ENCODE results near the gene ZNF644.
"Not testable (repeated sequence)": the region's sequence is repeated elsewhere in the genome, so short reads cannot be mapped to it uniquely, and the experiment has no call there.

The ZNF644 gene

GRCh38 chr1:90986953-90987352 lies 34.9 kb downstream of the ZNF644 start:
- DNase-seq (ENCODE audit: low read depth) = no peak

DNA sequence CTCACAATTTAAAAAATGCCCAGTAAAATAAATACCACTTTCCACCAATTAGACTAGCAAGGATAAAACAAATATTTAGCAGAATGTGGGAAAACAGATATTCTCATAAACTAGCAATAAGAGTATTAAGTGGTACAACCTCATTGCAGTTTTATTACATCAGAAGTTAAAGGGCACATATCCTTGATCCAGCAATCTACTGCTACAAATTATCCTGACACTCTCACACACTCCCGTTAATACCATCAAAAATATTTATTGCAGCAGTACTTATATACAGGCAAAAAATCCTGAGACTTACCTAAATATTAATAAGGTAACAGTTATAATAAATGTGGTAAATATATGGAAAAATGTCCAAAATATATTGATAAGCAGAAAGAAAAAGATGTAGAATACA lies 44.3 kb downstream of the ZNF644 start:
- DNase-seq (ENCODE audit: low read depth) = no peak

DNA sequence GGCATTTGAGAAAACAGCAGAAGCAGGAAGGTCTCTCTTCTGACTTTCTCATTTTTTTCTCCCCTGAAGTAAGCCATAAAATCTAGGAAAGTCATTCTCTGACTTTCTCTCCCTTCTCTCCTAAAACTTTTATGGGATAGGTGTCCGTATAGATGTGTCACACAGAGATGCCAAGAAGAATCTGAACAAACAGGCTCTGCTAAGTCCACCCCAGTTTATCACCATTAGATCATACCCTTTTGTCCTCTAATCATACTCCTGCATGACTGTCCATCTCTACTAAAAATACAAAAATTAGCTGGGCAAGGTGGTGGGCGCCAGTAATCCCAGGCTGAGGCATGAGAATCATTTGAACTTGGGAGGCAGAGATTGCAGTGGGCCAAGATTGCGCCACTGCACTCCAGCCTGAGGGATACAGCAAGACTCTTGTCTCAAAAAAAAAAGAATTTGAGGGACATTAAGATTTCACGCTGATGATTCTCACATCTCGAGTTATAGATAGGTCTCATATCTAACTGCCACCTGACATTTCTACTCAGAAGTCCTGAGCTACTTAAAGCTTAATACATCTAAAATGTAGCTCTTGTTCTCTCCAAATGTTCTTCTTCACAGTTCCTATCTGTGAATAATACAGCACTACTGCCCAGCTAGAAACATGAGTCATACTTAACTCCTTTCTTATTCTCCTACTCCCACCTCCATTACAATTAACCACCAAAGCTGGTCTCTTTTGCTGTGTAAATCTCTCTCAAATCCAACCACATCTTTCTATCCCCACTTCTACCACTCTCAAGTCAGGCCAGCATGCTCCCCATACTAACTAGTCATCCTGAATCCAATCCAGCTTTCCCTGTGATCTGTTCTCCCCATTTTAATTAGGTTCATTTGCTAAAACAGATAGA lies 47.7 kb downstream of the ZNF644 start:
- no peak for DNase-seq (ENCODE audit: low read depth)

DNA sequence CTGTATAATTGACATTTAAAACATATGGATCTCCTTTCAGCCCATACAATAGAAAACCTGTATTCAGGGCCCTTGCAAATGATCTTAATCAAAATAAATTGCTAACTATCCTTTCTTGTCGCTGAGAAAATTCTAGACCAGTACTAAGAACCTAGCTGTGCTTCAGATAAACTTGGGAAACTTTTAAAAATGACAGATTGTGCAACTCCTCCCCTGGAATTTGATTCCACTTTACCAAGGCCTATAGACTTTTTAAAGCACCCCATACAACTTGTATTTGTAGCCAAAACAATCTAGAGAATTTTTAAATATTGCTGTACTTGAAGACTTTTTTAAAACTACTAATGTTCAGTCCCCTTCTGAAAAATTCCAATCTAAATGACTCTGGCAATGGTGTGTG lies 51.6 kb downstream of the ZNF644 start:
- DNase-seq (ENCODE audit: low read depth) = no peak

DNA sequence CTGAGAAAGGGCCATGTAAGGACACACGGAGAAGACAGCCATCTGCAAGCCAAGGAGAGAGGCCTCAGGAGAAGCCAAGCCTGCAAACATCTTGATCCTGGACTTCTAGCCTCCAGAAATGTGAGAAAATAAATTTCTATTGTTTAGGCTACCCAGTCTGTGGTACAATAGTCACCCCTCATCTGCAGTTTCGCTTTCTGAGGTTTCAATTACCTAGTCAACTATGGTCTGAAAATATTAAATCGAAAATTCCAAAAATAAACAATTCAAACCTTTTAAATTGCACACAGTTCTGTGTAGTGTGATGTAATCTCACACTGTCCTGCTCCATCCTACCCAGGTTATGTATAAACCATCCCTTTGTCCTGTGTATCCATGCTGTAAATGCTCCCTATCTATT lies 52.6 kb downstream of the ZNF644 start:
- DNase-seq (ENCODE audit: low read depth) = no peak

DNA sequence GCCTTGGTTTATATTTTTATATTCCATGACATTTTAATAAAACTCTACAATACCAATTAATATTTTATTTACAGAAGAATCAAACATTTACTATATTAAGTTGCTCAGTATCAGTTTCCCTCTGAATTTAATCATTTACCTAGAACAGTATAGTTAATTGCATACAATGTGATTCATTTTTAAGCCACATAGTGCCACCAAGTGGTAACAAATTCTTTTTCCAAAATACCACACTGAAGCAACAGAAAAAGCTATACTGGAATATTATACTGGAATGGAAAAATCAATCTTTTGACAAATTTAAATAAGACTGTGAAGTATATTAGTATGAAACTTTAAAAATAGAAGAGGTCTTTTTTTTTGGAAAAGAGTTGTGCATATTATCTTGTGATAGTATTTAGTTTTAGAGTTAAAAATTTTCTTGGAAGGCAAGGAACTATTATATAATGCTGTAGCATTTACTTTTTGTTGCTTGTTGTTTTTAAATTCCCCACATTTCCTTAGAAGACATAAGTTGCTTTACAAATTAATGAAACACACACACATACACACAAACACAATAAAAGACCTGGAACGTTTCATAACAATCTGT lies 57.3 kb downstream of the ZNF644 start:
- DNase-seq (ENCODE audit: low read depth) = no peak

DNA sequence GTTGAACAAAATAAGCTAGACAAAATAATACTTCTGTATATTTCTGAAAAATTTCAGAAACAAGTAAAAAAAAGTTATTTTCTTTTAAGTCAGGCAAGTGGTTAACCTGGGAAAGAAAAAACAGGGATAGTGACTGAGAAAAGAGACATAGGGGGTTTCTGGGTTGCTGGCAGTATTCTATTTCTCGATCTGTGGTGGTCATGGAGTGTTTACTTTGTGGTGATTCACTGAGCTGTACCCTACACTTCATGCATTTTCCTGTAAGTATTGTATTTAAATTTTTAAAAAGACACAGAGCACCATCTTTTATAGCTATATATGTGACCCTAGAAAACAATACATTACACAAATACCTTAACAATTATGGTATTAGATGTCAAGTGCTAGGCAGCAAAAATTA lies 58.2 kb downstream of the ZNF644 start:
- DNase-seq (ENCODE audit: low read depth) = no peak

GRCh38 chr1:90963236-90963635 lies 58.6 kb downstream of the ZNF644 start:
- no peak for DNase-seq (ENCODE audit: low read depth)

GRCh38 chr1:90959352-90960206 lies 62.3 kb downstream of the ZNF644 start:
- no peak for DNase-seq (ENCODE audit: low read depth)

DNA sequence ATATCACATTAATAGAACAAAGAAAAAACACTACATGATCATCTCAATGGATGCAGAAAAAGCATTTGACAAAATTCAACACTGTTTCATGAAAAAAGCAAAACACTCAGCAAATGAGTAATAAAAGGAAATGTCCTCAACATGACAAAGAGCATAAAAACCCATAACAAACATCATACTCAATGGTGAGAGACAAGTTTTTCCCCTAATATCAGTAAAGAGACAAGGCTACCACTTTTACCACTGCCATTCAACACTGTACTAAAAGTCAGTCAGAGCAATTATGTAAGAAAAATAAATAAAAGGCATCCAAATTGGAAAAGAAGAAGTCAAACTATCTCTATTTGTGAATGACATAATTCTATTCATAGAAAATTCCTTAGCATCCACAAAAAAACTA lies 64.3 kb downstream of the ZNF644 start:
- no peak for DNase-seq (ENCODE audit: low read depth)

DNA sequence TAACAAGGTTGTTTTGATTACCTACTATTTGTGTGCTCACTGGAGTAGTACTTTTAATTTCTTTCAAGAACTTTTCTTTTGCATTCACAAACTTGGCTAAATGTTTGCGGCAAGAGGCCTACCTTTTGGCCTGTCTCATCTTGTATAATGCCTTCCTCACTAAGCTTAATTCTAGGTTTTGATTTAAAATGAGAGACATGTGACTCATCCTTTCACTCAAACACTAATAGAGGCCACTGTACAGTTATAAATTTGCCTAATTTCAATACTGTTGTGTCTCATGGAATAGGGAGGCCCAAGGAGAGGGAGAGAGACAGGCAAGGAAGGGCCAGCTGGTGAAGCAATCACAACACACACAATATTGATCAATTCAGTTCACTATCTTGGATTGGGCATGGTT lies 66.1 kb downstream of the ZNF644 start:
- DNase-seq (ENCODE audit: low read depth) = no peak

DNA sequence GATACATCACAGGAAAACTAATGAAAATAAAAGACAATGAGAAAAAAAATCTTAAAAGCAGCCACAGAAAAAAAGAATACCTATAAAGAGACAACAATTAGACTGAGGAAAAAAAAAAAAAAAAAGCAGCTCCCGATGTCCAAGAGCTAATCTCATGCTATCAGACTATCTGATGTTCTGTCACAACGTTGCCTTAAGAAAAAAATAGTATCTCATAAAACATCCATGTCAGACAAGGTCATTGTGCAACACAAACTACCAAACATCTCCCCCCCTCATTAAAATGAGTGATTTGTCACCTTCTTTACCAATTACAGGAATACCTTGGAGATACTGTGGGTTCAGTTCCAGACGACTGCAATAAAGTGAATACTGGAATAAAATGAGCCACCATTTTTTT lies 68.9 kb downstream of the ZNF644 start:
- DNase-seq (ENCODE audit: low read depth) = no peak

- no peak for DNase-seq (ENCODE audit: low read depth)
Observed at GRCh38 chr1:90951009-90951408, 70.8 kb downstream of the ZNF644 start.

DNA sequence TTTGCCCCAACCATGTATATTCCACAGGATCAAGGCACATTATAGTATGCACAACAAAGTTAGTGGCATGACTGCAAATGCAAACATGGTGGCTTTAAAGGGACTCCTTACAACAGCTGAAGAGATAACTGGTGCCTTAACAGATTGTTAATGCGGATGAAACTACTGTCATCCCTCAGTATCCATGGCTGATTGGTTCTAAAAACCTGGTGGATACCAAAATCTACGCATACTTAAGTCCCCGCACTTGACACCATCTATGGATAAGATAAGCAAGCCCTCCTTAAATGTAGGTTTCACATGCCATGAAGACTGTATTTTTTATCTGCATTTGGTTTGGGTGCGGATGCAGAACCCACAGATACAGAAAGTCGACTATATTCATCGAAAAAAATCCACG lies 73.5 kb downstream of the ZNF644 start:
- no peak for DNase-seq (ENCODE audit: low read depth)

DNA sequence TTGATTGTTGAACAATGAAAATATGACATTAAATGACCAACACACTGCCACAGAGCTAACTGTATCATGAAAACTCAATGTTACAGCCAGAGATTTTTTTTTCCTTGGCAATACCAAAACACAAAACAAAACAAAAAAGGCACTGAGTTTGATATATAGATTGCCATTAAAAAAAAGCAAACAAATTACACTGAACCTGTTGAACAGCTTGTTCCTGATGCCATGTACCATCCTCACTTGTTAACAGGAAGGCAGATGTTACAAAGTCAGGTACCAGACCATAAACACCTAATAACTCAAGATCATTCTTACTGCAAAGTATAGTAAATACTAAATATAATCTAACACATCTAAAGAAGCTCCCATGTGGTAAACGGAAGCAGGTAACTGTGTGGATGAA lies 75.2 kb downstream of the ZNF644 start:
- no peak for DNase-seq (ENCODE audit: low read depth)

- no peak for DNase-seq (ENCODE audit: low read depth)
Observed at GRCh38 chr1:90945287-90945686, 76.5 kb downstream of the ZNF644 start.

- no peak for DNase-seq (ENCODE audit: low read depth)
Observed at GRCh38 chr1:90943966-90944365, 77.9 kb downstream of the ZNF644 start.

GRCh38 chr1:90940746-90941145 lies 81.1 kb downstream of the ZNF644 start:
- no peak for DNase-seq (ENCODE audit: low read depth)

DNA sequence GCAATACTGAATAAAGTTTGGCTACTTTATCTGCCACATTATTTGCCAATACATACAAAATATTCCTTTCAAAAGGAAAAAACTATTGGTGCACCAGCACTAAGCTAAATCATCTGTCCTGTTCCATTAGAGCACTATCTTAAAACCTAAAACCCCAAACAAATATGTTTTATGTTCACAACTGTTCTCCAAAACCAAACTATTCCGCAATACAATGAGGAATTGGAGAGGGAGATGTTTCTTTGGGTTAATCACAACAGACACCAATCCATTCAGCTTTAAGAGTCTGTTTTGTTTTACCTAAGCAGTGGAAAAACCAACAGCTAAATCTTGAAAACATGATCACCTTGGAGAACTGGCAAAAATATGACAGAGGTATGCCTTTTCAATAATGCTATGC lies 85.1 kb downstream of the ZNF644 start:
- DNase-seq (ENCODE audit: low read depth) = no peak

- no peak for DNase-seq (ENCODE audit: low read depth)
Observed at GRCh38 chr1:90936061-90936460, 85.8 kb downstream of the ZNF644 start.

DNA sequence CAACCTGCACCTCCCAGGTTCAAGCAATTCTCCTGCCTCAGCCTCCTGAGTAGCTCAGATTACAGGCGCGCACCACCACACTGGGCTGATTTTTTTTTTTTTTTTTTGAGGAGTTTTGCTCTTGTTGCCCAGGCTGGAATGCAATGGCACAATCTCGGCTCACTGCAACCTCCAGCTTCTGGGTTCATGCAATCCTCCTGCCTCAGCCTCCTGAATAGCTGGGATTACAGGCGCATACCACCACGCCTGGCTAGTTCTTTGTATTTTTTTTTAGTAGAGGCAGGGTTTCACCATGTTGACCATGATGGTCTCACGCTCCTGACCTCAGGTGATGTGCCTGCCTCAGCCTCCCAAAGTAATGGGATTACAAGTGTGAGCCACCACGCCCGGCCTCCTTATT lies 93.6 kb downstream of the ZNF644 start:
- DNase-seq (ENCODE audit: low read depth) = not testable (repeated sequence)

DNA sequence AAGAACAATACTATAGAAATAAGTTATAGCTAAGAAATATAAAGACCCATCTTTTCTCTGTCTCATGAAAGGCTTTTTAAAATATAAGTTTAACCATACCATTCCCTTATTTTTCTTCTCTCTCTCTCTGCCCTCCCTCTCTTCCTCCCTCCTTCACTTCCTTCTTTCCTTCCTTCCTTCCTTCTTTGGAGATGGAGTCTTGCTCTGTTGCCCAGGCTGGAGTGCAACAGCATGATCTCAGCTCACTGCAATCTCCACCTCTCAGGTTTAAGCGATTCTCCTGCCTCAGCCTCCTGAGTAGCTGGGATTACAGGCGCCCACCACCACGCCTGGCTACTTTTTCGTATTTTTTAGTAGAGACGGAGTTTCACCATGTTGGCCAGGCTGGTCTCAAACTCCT lies 94.2 kb downstream of the ZNF644 start:
- not testable (repeated sequence) for DNase-seq (ENCODE audit: low read depth)

GRCh38 chr1:90926971-90927370 lies 94.9 kb downstream of the ZNF644 start:
- no peak for DNase-seq (ENCODE audit: low read depth)
